ENCODE measurements around the gene XBP1. TPM values are rescaled to one million over a fixed set of nuclear protein-coding genes. Genes with fewer than 3 reads are reported as not detected.
"Not testable (repeated sequence)": the region's sequence is repeated elsewhere in the genome, so short reads cannot be mapped to it uniquely, and the experiment has no call there.

The XBP1 gene
- total and polyA plus RNA-seq, 2 experiments from 2014 or later, result 95.1 to 195 TPM

DNA sequence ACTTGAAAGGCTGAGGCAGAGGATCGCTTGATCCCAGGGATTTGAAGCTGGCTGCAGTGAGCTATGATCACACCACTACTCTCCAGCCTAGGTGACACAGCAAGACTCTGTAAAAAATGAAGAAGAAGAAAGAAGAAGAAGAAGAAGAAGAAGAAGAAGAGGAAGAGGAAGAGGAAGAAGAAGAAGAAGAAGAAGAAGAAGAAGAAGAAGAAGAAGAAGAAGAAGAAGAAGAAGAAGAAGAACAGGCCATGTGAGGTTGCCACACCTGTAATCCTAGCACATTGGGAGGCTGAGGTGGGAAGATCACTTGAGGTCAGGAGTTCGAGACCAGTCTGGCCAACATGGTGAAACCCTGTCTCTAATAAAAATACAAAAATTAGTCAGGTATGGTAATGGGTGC, 43.9 kb upstream of the XBP1 start:
- not testable (repeated sequence) for H3F3A ChIP-seq (replicated peaks; ENCODE audit: low read depth); H3K4me3 Mint-ChIP-seq; H3K36me3 Mint-ChIP-seq (ENCODE audit: low read depth); H3K27ac ChIP-seq (ENCODE audit: low read depth); H3K36me3 ChIP-seq (ENCODE audit: insufficient read depth); ATAC-seq; H3K27ac Mint-ChIP-seq; H3K4me2 ChIP-seq; H3K4me1 Mint-ChIP-seq; H3K79me2 ChIP-seq (replicated peaks; ENCODE audit: insufficient read depth); H3K4me3 ChIP-seq; H4K20me1 ChIP-seq (replicated peaks; ENCODE audit: insufficient read depth); H3K27me3 ChIP-seq (ENCODE audit: insufficient read depth); H2AFZ ChIP-seq; H3K27me3 Mint-ChIP-seq (ENCODE audit: insufficient read depth, low read depth, poor library complexity); H3K4me1 ChIP-seq (ENCODE audit: insufficient read depth); H3K9me2 ChIP-seq (ENCODE audit: insufficient read depth); DNase-seq (ENCODE audit: low spot score)
- H3K9me3 Mint-ChIP-seq, result peaks cover 18% of the 10 kb centered on the region; the same call in 2 of the 3 replicates

GRCh38 chr22:28843633-28844032, 43.3 kb upstream of the XBP1 start:
- H3K27ac Mint-ChIP-seq, result no peak overlapping the region
- H3K79me2 ChIP-seq (replicated peaks; ENCODE audit: insufficient read depth), result no peaks in the 10 kb centered on the region
- ATAC-seq (no peak), DNase-seq (ENCODE audit: low spot score) (no peak)
- H3F3A ChIP-seq (replicated peaks; ENCODE audit: low read depth), result no peaks in the 10 kb centered on the region
- H3K4me3 ChIP-seq, result no peak overlapping the region
- no peaks in the 10 kb centered on the region for H3K27me3 ChIP-seq (ENCODE audit: insufficient read depth)
- no peaks in the 10 kb centered on the region for H3K36me3 ChIP-seq (ENCODE audit: insufficient read depth)
- H3K4me2 ChIP-seq, result no peak overlapping the region
- H3K36me3 Mint-ChIP-seq (ENCODE audit: low read depth), result peaks cover 4% of the 10 kb centered on the region; the same call in 1 of the 3 replicates
- no peak overlapping the region for H3K27ac ChIP-seq (ENCODE audit: low read depth)
- 0 out of 2 replicates have a peak, but pooled peaks cover 4% of the 10 kb centered on the region for H3K9me2 ChIP-seq (ENCODE audit: insufficient read depth)
- H3K27me3 Mint-ChIP-seq (ENCODE audit: insufficient read depth, low read depth, poor library complexity), result peaks cover 5% of the 10 kb centered on the region
- H3K9me3 Mint-ChIP-seq, result peaks cover 18% of the 10 kb centered on the region; the same call in 2 of the 3 replicates
- no peak overlapping the region for H3K4me3 Mint-ChIP-seq
- H4K20me1 ChIP-seq (replicated peaks; ENCODE audit: insufficient read depth), result no peaks in the 10 kb centered on the region
- no peaks in the 10 kb centered on the region for H3K4me1 Mint-ChIP-seq
- H2AFZ ChIP-seq, result no peak overlapping the region
- no peaks in the 10 kb centered on the region for H3K4me1 ChIP-seq (ENCODE audit: insufficient read depth)
- TF ChIP-seq EZH2 (IDR thresholded peaks at IDR 0.05; ENCODE audit: low read depth, unreplicated experiment) (no peak), ZNF114 (CRISPR knock-in tag; IDR thresholded peaks at IDR 0.05) (no peak), NANOG (IDR thresholded peaks at IDR 0.05; ENCODE audit: borderline replicate concordance) (no peak), CTCF (conservative IDR thresholded peaks at IDR 0.05; ENCODE audit: low read depth in 2 of 2) (no peak), STAT1 (IDR thresholded peaks at IDR 0.05; ENCODE audit: unreplicated experiment) (no peak), CREB1 (CRISPR knock-in tag; IDR thresholded peaks at IDR 0.05; ENCODE audit: low read depth) (no peak), ZNF331 (CRISPR knock-in tag; IDR thresholded peaks at IDR 0.05; ENCODE audit: low read depth) (no peak), REST (IDR thresholded peaks at IDR 0.05; ENCODE audit: unreplicated experiment) (no peak), POLR2AphosphoS5 (IDR thresholded peaks at IDR 0.05; ENCODE audit: low read depth) (no peak), JUNB (IDR thresholded peaks at IDR 0.05; ENCODE audit: unreplicated experiment) (no peak), EZH2phosphoT487 (IDR thresholded peaks at IDR 0.05; ENCODE audit: unreplicated experiment) (no peak)
- TF ChIP-seq, protein P1, sequence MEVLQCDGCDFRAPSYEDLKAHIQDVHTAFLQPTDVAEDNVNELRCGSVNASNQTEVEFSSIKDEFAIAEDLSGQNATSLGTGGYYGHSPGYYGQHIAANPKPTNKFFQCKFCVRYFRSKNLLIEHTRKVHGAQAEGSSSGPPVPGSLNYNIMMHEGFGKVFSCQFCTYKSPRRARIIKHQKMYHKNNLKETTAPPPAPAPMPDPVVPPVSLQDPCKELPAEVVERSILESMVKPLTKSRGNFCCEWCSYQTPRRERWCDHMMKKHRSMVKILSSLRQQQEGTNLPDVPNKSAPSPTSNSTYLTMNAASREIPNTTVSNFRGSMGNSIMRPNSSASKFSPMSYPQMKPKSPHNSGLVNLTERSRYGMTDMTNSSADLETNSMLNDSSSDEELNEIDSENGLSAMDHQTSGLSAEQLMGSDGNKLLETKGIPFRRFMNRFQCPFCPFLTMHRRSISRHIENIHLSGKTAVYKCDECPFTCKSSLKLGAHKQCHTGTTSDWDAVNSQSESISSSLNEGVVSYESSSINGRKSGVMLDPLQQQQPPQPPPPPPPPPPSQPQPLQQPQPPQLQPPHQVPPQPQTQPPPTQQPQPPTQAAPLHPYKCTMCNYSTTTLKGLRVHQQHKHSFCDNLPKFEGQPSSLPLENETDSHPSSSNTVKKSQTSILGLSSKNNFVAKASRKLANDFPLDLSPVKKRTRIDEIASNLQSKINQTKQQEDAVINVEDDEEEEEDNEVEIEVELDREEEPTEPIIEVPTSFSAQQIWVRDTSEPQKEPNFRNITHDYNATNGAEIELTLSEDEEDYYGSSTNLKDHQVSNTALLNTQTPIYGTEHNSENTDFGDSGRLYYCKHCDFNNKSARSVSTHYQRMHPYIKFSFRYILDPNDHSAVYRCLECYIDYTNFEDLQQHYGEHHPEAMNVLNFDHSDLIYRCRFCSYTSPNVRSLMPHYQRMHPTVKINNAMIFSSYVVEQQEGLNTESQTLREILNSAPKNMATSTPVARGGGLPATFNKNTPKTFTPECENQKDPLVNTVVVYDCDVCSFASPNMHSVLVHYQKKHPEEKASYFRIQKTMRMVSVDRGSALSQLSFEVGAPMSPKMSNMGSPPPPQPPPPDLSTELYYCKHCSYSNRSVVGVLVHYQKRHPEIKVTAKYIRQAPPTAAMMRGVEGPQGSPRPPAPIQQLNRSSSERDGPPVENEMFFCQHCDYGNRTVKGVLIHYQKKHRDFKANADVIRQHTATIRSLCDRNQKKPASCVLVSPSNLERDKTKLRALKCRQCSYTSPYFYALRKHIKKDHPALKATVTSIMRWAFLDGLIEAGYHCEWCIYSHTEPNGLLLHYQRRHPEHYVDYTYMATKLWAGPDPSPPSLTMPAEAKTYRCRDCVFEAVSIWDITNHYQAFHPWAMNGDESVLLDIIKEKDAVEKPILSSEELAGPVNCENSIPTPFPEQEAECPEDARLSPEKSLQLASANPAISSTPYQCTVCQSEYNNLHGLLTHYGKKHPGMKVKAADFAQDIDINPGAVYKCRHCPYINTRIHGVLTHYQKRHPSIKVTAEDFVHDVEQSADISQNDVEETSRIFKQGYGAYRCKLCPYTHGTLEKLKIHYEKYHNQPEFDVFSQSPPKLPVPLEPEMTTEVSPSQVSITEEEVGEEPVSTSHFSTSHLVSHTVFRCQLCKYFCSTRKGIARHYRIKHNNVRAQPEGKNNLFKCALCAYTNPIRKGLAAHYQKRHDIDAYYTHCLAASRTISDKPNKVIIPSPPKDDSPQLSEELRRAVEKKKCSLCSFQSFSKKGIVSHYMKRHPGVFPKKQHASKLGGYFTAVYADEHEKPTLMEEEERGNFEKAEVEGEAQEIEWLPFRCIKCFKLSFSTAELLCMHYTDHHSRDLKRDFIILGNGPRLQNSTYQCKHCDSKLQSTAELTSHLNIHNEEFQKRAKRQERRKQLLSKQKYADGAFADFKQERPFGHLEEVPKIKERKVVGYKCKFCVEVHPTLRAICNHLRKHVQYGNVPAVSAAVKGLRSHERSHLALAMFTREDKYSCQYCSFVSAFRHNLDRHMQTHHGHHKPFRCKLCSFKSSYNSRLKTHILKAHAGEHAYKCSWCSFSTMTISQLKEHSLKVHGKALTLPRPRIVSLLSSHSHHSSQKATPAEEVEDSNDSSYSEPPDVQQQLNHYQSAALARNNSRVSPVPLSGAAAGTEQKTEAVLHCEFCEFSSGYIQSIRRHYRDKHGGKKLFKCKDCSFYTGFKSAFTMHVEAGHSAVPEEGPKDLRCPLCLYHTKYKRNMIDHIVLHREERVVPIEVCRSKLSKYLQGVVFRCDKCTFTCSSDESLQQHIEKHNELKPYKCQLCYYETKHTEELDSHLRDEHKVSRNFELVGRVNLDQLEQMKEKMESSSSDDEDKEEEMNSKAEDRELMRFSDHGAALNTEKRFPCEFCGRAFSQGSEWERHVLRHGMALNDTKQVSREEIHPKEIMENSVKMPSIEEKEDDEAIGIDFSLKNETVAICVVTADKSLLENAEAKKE (CRISPR knock-in tag; IDR thresholded peaks at IDR 0.05), result no peak
